Measurements from ENCODE around the gene PLPPR2. TPM values are rescaled to one million over a fixed set of nuclear protein-coding genes. Genes with fewer than 3 reads are reported as not detected.

Gene PLPPR2
- total RNA-seq, 1 experiment from 2014 or later, result 7.5 TPM

GRCh38 chr19:11383706-11384048 is 28.4 kb downstream of the PLPPR2 start (continued):
- TF ChIP-seq, protein P1, sequence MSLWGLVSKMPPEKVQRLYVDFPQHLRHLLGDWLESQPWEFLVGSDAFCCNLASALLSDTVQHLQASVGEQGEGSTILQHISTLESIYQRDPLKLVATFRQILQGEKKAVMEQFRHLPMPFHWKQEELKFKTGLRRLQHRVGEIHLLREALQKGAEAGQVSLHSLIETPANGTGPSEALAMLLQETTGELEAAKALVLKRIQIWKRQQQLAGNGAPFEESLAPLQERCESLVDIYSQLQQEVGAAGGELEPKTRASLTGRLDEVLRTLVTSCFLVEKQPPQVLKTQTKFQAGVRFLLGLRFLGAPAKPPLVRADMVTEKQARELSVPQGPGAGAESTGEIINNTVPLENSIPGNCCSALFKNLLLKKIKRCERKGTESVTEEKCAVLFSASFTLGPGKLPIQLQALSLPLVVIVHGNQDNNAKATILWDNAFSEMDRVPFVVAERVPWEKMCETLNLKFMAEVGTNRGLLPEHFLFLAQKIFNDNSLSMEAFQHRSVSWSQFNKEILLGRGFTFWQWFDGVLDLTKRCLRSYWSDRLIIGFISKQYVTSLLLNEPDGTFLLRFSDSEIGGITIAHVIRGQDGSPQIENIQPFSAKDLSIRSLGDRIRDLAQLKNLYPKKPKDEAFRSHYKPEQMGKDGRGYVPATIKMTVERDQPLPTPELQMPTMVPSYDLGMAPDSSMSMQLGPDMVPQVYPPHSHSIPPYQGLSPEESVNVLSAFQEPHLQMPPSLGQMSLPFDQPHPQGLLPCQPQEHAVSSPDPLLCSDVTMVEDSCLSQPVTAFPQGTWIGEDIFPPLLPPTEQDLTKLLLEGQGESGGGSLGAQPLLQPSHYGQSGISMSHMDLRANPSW (CRISPR knock-in tag; conservative IDR thresholded peaks at IDR 0.05; ENCODE audit: low read depth), result no peak
- TF ChIP-seq TEAD4 (CRISPR knock-in tag; IDR thresholded peaks at IDR 0.05), result no peak

DNA sequence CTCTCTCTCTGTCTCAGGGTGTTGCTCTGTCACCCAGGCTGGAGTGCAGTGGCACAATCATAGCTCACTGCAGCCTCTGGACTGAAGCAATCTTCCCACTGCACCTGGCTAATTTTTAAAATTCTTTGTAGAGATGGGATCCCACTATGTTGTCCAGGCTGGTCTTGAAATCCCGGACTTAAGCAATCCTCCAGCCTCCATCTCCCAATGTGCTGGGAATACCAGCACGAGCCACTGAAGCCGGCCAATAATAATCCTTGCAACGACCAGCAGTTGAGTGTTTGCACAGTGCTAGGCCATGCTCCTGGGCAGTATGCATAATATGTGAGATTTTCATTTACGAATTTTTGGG is 29.5 kb downstream of the PLPPR2 start:
- DNase-seq (ENCODE audit: low spot score) (no peak), ATAC-seq (no peak)
- peaks cover 19% of the 10 kb centered on the region for H3K4me1 Mint-ChIP-seq
- peaks cover 3% of the 10 kb centered on the region; the same call in 1 of the 2 replicates for H3K27me3 Mint-ChIP-seq (ENCODE audit: low read depth)
- H3K4me3 Mint-ChIP-seq, result peak overlapping the region; percentile 91
- POLR2A ChIA-PET, result interaction anchor here (0.6 to 5.9 kb wide), 3 partner anchors 36 to 95 kb away, joined by 5 to 115 read pairs (median 6); partner anchors contain the start of genes ODAD3, PRKCSH and RGL3
- H3K27ac Mint-ChIP-seq, result no peak overlapping the region
- H3K9me3 Mint-ChIP-seq, result peaks cover 3% of the 10 kb centered on the region; the same call in 1 of the 2 replicates
- CTCF ChIA-PET, result interaction anchor here (0.6 to 5.3 kb wide), 11 partner anchors 10 to 142 kb away, joined by 3 to 308 read pairs (median 35); partner anchors contain the start of genes CCDC159, ODAD3, PRKCSH and RGL3
- H3K36me3 Mint-ChIP-seq, result peaks cover 4% of the 10 kb centered on the region
- TF ChIP-seq SP1 (CRISPR knock-in tag; conservative IDR thresholded peaks at IDR 0.05) (no peak), TEAD1 (CRISPR knock-in tag; IDR thresholded peaks at IDR 0.05) (no peak), ZNF423 (CRISPR knock-in tag; IDR thresholded peaks at IDR 0.05) (no peak), NR3C1 (CRISPR knock-in tag; conservative IDR thresholded peaks at IDR 0.05; ENCODE audit: low read depth) (no peak), ZNF232 (CRISPR knock-in tag; IDR thresholded peaks at IDR 0.05) (no peak), TCF7 (CRISPR knock-in tag; IDR thresholded peaks at IDR 0.05; ENCODE audit: low read depth) (no peak), ZNF281 (CRISPR knock-in tag; IDR thresholded peaks at IDR 0.05) (no peak), AR (CRISPR knock-in tag; IDR thresholded peaks at IDR 0.05) (no peak), E2F1 (CRISPR knock-in tag; IDR thresholded peaks at IDR 0.05) (no peak), MYBL2 (CRISPR knock-in tag; IDR thresholded peaks at IDR 0.05) (no peak), TEAD4 (CRISPR knock-in tag; IDR thresholded peaks at IDR 0.05) (no peak)
- TF ChIP-seq, protein P2, sequence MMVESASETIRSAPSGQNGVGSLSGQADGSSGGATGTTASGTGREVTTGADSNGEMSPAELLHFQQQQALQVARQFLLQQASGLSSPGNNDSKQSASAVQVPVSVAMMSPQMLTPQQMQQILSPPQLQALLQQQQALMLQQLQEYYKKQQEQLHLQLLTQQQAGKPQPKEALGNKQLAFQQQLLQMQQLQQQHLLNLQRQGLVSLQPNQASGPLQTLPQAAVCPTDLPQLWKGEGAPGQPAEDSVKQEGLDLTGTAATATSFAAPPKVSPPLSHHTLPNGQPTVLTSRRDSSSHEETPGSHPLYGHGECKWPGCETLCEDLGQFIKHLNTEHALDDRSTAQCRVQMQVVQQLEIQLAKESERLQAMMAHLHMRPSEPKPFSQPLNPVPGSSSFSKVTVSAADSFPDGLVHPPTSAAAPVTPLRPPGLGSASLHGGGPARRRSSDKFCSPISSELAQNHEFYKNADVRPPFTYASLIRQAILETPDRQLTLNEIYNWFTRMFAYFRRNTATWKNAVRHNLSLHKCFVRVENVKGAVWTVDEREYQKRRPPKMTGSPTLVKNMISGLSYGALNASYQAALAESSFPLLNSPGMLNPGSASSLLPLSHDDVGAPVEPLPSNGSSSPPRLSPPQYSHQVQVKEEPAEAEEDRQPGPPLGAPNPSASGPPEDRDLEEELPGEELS (CRISPR knock-in tag; IDR thresholded peaks at IDR 0.05), result no peak
- TF ChIP-seq, protein P3, sequence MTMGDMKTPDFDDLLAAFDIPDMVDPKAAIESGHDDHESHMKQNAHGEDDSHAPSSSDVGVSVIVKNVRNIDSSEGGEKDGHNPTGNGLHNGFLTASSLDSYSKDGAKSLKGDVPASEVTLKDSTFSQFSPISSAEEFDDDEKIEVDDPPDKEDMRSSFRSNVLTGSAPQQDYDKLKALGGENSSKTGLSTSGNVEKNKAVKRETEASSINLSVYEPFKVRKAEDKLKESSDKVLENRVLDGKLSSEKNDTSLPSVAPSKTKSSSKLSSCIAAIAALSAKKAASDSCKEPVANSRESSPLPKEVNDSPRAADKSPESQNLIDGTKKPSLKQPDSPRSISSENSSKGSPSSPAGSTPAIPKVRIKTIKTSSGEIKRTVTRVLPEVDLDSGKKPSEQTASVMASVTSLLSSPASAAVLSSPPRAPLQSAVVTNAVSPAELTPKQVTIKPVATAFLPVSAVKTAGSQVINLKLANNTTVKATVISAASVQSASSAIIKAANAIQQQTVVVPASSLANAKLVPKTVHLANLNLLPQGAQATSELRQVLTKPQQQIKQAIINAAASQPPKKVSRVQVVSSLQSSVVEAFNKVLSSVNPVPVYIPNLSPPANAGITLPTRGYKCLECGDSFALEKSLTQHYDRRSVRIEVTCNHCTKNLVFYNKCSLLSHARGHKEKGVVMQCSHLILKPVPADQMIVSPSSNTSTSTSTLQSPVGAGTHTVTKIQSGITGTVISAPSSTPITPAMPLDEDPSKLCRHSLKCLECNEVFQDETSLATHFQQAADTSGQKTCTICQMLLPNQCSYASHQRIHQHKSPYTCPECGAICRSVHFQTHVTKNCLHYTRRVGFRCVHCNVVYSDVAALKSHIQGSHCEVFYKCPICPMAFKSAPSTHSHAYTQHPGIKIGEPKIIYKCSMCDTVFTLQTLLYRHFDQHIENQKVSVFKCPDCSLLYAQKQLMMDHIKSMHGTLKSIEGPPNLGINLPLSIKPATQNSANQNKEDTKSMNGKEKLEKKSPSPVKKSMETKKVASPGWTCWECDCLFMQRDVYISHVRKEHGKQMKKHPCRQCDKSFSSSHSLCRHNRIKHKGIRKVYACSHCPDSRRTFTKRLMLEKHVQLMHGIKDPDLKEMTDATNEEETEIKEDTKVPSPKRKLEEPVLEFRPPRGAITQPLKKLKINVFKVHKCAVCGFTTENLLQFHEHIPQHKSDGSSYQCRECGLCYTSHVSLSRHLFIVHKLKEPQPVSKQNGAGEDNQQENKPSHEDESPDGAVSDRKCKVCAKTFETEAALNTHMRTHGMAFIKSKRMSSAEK (CRISPR knock-in tag; IDR thresholded peaks at IDR 0.05; ENCODE audit: borderline replicate concordance), result no peak
- TF ChIP-seq, protein P1 (CRISPR knock-in tag; conservative IDR thresholded peaks at IDR 0.05; ENCODE audit: low read depth), result no peak
- TF ChIP-seq, protein P4, sequence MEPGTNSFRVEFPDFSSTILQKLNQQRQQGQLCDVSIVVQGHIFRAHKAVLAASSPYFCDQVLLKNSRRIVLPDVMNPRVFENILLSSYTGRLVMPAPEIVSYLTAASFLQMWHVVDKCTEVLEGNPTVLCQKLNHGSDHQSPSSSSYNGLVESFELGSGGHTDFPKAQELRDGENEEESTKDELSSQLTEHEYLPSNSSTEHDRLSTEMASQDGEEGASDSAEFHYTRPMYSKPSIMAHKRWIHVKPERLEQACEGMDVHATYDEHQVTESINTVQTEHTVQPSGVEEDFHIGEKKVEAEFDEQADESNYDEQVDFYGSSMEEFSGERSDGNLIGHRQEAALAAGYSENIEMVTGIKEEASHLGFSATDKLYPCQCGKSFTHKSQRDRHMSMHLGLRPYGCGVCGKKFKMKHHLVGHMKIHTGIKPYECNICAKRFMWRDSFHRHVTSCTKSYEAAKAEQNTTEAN (CRISPR knock-in tag; IDR thresholded peaks at IDR 0.05), result no peak

All from WTC11 (cell line).